ENCODE measurements around the gene C19orf33.
A peak's percentile ranks its signal among the peaks of the same experiment; 100 is the strongest.
"Not testable (repeated sequence)": the region's sequence is repeated elsewhere in the genome, so short reads cannot be mapped to it uniquely, and the experiment has no call there.

Gene C19orf33

GRCh38 chr19:38303517-38304351, at the start of gene C19orf33:
TSS of gene C19orf33 (plus strand) at chr19:38304251. CDS start at chr19:38304262, 11 bp downstream.
- DNase-seq = no peak

GRCh38 chr19:38255383-38256014, 48.6 kb upstream of the C19orf33 start:
- DNase-seq = no peak

- not testable (repeated sequence) for DNase-seq
These were observed 42.1 kb upstream of the C19orf33 start for GRCh38 chr19:38261942-38262341.

- no peak for DNase-seq
These were observed 41.3 kb upstream of the C19orf33 start for GRCh38 chr19:38262585-38263268.

GRCh38 chr19:38263689-38264485, 40.2 kb upstream of the C19orf33 start:
- DNase-seq = peak; percentile 94

GRCh38 chr19:38264486-38265212, 39.4 kb upstream of the C19orf33 start, which contains the start of gene SPINT2:
TSS of gene SPINT2 (plus strand) at chr19:38264573. CDS start at chr19:38264893, 320 bp downstream.
- DNase-seq = no peak

- DNase-seq = no peak
These were observed 38.7 kb upstream of the C19orf33 start for GRCh38 chr19:38265213-38265861.

- no peak for DNase-seq
These were observed 38.1 kb upstream of the C19orf33 start for GRCh38 chr19:38265921-38266429.

- no peak for DNase-seq
These were observed 37.0 kb upstream of the C19orf33 start for GRCh38 chr19:38266981-38267597.

- DNase-seq = no peak
These were observed 36.1 kb upstream of the C19orf33 start for GRCh38 chr19:38267761-38268483.

GRCh38 chr19:38268539-38268938, 35.5 kb upstream of the C19orf33 start:
- DNase-seq = no peak

- DNase-seq = no peak
These were observed 33.4 kb upstream of the C19orf33 start for GRCh38 chr19:38270587-38271167.

GRCh38 chr19:38273499-38273898, 30.6 kb upstream of the C19orf33 start:
- no peak for DNase-seq

- no peak for DNase-seq
These were observed 29.3 kb upstream of the C19orf33 start for GRCh38 chr19:38274739-38275138.

- DNase-seq = no peak
These were observed 27.0 kb upstream of the C19orf33 start for GRCh38 chr19:38276942-38277517.

- no peak for DNase-seq
These were observed 26.5 kb upstream of the C19orf33 start for GRCh38 chr19:38277549-38277948.

- no peak for DNase-seq
These were observed 25.9 kb upstream of the C19orf33 start for GRCh38 chr19:38277969-38278680.

GRCh38 chr19:38278751-38279150, 25.3 kb upstream of the C19orf33 start:
- DNase-seq = no peak

Measured in NCI-H774 (cell line).